Thyroid gland (tissue), 4 donors: ENCODE measurements around the gene AP2M1.

Experiments used
- CTCF ChIP-seq, 6 experiments: fragments of 200-600 bp in 3 of 6; fragments of 450-650 bp in 3 of 6; sonication (generic) in 3 of 6; IDR thresholded peaks; one replicate each; pipeline ENCODE4 v1.5.1; 2016 to 2019; ENCODE audit warnings: antibody characterized with exemption in 6 of 6, mild to moderate bottlenecking in 2 of 6, inconsistent platforms in 1 of 6, moderate library complexity in 1 of 6
- POLR2A ChIP-seq, 2 donors: fragments of 450-650 bp; IDR thresholded peaks; one replicate each; pipeline ENCODE4 v1.6.1; 2017; ENCODE audit warnings: antibody characterized with exemption in 2 of 2, mild to moderate bottlenecking in 2 of 2, moderate library complexity in 1 of 2

GRCh38 chr3:184174284-184174645, 390 bp upstream of the AP2M1 start:
- no peak for TF ChIP-seq CTCF (IDR thresholded peaks at IDR 0.05)
- no peak for TF ChIP-seq POLR2A (IDR thresholded peaks at IDR 0.05)
